ENCODE measurements around the gene SYNE3.

DNA sequence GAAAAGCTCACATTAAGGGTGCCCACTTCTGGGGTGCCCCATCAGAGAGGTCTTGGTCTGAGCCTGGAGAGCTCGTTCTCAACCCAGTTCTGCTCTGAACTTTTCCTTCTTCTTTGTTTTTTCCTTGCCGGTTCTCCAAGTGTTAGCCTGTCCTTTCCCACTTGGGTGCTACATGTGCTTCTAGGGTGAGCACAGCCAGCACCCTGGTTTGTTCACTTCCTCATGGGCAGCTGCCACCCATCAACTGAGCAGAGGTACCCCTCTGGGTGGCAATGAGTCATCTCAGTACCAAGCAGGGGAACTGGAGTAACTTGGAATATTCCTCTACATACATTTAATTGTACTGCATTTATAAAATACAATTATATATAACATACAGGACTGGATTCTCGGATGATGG lies 3.9 kb upstream of the SYNE3 start:
- TF ChIP-seq, protein P1, sequence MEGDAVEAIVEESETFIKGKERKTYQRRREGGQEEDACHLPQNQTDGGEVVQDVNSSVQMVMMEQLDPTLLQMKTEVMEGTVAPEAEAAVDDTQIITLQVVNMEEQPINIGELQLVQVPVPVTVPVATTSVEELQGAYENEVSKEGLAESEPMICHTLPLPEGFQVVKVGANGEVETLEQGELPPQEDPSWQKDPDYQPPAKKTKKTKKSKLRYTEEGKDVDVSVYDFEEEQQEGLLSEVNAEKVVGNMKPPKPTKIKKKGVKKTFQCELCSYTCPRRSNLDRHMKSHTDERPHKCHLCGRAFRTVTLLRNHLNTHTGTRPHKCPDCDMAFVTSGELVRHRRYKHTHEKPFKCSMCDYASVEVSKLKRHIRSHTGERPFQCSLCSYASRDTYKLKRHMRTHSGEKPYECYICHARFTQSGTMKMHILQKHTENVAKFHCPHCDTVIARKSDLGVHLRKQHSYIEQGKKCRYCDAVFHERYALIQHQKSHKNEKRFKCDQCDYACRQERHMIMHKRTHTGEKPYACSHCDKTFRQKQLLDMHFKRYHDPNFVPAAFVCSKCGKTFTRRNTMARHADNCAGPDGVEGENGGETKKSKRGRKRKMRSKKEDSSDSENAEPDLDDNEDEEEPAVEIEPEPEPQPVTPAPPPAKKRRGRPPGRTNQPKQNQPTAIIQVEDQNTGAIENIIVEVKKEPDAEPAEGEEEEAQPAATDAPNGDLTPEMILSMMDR (IDR thresholded peaks at IDR 0.05) = no peak
- no peak for TF ChIP-seq POLR2A (IDR thresholded peaks at IDR 0.05)
